Forelimb muscle (tissue), 1 donor: ENCODE measurements around the gene PPP1R12C. TPM values are rescaled to one million over a fixed set of nuclear protein-coding genes. Genes with fewer than 3 reads are reported as not detected.
"Not testable (repeated sequence)": the region's sequence is repeated elsewhere in the genome, so short reads cannot be mapped to it uniquely, and the experiment has no call there.

Source experiments
- DNase-seq: peaks from one replicate; pipeline ENCODE4 v3.0.0-alpha.2; 2013; ENCODE audit warnings: low read depth
- polyA plus RNA-seq: library from polyadenylated mRNA; unstranded; fragments of 120-200 nt; gene quantifications from one replicate; pipeline ENCODE4 v1.2.1, GENCODE V29; 2013; ENCODE audit not compliant: insufficient read length

Gene PPP1R12C
- 78.0 TPM for polyA plus RNA-seq

DNA sequence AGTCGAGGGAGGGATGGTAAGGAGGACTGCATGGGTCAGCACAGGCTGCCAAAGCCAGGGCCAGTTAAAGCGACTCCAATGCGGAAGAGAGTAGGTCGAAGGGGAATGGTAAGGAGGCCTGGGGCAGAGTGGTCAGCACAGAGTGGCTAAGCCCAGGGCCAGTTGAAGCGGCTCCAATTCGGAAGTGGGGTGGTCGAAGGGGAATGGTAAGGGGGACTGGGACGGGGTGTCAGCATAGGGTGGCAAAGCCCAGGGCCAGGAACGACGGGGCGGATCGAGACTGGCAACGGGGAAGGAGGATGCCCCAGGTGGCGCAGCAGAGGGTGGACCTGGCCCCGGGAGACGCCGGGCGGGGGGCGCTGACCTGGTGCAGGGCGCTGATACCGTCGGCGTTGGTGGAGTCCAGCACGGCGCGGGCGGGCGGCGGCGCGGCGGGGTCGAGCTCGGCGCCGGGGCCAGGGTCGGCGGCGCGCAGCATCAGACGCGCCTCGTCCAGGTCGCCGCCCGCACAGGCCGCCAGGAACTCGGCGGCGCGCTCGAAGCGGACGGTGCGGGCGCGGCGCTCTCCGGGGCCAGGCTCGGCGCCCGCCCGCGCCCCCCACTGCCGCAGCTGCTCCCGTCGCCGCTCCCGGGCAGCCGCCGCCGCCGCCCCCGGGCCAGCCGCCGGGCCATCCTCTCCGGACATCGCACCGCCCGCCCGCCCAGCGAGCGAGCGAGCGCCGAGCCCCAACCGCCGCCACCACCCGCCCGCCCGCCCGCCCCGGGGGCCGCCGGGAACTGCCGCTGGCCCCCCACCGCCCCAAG lies at the start of gene PPP1R12C:
PPP1R12C (minus strand) TSS at position 779 of the 804 bp plus-strand sequence; CDS start at position 685, 94 bp downstream.
- no peak for DNase-seq

DNA sequence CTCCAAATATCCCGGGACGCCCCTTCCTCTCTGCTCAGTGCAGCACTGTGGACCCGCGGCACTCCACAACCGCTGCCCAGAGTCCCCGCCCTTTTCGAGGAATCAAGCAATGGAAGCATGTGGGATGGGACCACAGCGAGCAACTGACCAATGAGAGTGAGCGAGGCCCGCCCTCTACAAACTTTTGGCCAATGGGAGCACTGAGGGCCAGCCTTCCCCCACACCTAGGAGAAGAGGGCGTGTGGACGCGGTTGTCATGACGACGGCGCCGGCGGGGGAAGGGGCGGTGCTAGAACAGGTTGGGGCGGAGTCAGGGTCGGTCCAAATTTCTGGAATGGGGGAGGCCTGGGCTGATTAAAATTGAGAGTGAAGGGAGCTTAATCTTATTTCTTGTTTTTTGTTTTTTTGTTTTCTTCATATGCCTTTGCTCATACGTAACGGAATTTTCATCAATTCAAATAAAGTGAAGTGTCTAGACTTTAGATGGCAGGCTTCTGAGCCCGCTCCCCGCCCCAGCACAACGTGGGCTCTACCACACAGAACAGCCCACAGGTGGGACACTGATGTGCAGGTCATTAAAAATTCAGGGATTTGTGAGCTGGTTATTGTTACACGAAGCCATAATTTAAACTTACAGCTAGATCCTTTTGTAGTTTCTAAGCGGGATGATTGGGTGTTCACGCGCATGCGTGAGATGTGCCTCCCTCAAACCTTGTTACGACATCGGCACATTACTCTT lies 49.3 kb upstream of the PPP1R12C start, which contains the start of gene DNAAF3:
DNAAF3 (minus strand) TSS at position 84 of the 739 bp plus-strand sequence. CDS start 200 bp downstream, outside the sequence.
- DNase-seq, result peak; percentile 44

DNA sequence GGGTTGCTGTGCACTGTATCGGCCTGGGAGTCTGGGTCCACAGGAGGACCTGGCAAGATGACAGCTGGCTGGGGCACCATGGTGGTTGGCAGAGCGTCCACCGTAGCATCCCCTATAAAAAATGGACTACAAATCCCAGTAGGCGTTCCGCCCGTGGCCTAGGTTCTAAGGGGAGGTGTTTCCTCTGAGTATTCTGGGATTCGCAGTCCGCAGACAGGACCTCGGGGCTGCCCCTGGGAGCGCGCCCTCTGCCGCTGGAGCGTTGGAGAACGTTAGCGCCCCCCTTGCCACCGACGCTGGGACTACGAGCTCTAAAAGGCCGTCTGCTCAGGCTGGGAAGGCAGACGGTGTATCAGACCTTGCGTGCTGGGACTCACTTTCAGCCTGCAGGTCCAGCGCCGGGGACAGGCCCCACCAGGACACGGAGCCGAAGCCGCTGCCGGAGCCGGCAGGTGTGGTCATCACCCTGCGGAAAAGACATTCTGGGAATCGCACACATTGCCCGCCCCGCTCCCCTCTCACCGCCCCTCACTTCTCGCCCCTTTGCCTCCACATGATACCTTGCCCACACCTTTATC lies 48.6 kb upstream of the PPP1R12C start:
- no peak for DNase-seq

DNA sequence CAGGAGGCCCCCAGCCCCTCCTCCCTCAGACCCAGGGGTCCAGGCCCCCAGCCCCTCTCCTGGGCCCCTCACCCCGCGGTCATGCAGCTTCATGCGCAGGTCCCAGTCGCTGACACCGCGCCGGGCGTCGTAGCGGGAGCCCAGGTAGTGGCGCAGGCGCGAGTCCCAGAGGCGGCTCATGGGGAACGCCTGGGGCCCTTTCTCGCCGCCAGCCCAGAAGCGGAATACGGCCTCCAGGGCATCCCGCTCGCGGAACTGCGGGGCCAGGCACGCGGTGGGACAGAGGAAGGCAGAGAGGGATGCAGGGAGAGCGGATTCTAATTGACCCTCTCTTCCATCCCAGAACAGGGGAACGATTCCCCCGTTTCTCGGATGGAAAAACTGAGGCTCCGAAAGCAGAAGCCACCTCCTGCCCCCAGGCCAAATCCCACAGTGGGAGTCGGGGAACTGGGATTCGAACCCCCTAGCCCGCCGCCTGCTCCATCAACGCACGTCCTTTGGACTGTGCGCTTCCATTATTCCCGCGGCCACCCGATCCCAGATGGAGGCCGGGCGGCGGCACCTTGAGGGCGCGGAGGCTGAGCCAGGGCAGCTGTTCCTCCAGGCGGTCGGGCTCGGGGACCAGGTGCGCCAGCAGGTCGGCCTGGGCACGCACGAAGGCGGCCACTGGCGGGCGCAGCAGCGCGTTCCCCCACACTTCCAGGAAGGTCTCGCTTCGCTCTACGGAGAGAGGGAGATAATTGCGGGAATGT lies 44.3 kb upstream of the PPP1R12C start:
- no peak for DNase-seq

DNA sequence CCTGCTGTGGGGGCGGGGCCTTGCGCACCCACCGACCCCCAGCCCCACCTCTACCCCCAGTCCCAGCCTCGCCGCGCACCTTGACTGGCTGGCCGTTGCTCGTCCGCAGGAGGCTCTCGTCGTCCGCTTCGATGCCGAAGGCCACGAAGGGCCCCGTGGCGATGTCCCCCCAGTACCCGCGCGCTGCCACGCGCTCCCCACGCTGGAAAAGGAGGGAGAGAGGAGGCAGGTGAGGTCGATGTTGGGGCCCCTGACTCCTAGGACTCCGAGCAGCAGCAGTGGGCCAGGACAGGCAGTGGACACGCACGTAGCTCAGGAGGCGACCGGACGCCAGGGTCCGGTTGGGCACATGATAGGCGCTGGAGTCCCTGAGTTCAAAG lies 43.5 kb upstream of the PPP1R12C start:
- no peak for DNase-seq

DNA sequence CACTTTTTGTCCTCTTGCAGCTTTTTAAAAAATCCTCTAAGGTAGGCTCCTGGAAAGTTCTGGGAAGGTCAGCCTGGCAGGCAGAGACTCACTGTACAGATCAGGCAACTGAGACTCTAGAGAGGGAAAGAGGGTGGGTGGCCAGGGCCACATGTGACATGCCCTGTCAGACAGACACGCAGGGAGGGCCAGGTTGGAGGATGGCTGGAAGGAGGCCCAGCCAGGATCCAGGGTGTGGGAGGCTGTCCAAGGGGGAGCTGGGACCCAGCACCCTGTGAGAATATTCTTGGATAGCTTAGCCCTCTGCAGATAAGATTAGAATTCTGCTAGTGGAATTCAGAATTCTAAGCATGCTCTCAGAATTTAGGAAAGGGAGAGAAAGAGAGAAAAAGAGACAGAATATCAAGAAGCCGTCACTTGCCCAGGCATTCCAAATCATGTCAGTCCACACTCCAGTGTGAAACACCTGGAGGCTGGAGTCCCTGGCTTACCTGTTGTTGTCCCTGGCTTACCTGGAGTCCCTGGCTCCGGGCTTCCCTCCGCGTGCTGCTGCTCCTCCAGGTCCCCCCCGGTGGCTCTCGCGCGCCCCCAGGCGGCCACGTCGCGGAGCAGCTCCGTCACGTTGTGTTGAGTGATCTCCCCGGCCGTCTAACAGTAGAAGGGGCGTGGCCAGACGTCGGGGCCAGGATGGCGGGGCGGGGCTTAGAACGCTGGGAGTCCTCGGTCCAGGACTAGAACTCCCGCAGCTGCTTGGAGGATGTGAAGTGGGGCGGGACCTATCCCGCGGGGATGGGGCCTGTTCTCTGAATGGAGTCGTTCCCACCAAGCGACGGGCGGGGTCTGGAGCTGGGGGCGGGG lies 42.9 kb upstream of the PPP1R12C start:
- no peak for DNase-seq

DNA sequence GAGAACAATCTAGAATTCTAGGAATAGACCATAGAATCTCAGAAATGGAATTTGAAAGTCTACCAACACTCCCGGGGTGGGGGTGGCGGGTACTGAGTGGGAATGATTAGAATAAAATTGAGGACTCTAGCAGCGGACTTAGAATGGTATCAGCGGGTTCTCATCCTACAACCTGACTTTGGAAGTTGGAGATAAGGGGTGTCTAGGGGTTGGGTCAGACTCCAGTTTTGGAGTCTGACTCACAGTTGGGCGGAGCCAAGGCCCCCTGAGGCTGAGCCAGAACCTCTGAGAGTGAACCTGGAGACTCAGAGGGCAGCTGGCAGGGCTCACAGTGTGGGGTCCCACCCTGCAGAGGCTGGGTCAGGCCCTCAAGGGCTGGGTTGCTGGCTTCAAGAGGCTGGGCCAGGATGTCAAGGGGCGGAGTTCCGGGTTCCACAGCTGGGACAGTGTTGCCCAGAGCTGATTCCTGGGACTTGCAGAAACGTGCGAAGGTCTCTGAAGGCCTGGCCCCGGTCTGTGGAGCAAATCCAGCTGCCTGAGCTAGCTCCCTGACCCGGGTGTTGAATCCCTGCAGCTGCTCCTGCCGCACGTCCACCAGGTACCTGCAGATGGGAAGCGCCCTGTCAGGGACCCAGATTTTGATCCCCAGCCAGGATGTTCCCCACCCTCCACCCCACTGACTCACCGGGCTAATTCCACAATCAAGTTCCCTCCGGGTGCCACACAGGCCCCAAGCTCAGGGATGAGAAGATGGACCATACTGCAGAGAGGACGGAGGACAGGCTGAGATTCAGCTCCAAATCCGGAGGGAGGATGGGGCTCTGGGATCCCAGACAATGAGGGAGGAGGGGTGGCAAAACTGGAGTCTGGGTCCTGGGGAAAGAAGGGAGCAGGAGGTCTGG lies 41.7 kb upstream of the PPP1R12C start:
- DNase-seq, result no peak

DNA sequence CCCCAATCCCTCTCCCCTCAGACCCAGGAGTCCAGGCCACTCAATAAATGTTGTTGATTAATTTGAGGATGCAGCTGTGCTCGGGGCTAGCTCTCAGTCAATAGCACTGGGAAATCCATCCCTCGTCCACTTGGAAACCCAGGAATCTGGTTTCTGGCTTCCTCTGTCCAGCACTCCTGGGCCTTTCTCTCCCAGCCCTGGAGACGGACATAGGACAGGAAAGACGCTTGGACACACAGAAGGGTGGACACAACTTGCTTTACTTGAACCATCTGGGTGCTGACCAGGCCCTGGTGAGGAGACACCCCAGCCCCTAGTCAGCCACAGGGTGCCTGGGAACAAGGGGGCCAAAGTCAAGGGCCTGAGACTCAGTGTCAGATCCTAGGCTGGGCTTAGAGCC lies 41.0 kb upstream of the PPP1R12C start:
- no peak for DNase-seq

DNA sequence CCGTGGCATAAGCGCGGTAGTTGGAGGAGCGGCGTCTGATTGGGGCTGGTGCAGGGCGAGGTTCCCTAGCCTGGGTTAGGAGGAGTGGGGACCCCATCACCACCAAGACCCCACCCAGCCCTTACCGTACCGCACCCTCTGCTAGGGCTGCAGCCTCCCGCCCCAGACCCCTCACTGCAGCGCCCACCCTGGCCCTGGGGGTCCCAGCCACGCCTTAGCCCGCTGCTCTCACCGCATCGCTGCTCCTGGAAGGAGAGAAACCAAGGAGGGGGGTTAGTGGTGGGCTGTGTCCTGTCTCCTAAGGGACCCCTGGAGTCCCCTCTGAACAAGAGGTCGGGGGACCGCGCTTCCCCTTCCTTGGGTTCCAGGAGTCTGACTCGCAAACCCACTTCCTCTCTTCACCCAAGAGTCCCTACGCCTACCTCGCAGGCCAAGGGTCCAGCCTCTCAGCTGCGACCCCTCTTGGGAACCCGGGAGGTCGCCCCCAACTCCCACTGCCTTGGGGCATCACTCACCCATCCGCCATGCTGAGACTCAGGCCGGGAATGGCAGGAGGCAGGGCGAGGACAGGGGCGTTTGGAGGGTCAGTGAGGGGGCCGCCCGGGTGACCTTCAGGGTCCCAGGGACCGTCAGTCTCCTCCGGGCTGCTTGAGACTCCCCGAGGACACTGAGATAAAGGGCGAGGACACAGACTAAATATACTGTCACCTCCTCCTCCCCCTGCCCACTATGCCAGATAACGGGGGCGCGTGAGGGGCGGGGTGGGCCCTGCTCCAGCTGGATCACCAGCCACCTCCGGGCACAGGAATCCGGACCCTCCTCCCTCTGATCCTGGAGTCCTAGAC lies 39.8 kb upstream of the PPP1R12C start, which contains the start of gene TNNI3:
TNNI3 (minus strand) TSS at position 669 of the 845 bp plus-strand sequence; CDS start at position 526, 143 bp downstream.
- DNase-seq, result no peak

DNA sequence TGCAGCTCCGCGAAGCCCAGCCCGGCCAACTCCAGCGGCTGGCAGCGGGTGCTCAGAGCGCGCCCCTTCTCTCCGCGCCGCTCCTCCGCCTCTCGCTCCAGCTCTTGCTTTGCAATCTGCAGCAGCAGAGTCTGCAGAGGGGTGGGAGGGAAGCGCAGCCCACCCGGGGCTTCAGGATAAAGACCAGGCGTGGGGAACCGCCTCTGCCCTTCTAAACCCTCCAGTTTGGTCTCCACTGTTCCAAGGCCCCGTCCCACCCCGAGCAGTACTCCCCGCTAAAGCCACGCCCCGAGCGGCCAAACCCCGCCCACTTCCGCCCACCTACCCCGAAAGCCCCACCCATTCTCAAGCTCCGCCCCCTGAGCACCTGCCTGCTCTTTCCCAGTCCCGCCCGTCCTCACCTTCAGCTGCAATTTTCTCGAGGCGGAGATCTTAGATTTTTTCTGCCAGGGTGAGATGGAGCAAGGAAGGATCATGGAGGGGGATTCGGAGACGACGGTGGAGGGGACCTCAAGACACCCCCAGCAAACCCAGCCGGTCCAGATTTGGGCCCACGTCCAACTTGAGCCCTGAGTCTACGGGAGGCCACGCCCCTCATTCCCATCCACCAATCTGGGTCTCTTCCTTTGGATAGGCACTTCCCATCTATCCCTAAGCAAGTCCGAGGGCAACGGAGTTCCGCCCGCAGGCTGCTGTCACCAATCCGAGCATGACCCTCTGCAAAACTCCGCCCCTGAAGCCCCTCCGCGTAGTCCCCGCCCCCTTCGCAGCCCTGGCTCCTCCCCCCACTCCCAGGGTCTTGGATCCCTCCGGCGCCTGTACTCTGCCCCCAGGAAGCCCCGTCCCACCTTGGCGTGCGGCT lies 39.0 kb upstream of the PPP1R12C start:
- no peak for DNase-seq

DNA sequence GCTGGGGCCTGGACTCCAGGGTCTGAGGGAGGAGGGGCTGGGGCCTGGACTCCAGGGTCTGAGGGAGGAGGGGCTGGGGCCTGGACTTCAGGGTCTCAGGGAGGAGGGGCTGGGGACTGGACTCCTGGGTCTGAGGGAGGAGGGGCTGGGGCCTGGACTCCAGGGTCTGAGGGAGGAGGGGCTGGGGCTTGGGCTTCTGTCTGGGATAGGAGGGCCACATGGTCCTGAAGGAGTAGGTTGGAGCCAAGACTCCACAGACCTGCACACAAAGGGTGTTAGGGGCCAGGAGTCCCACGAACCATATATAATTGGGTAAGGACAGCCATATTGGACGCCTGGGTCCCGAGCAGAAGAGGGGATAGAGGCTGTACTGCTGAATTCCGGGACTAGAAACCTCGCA lies 38.3 kb upstream of the PPP1R12C start:
- DNase-seq, result not testable (repeated sequence)

DNA sequence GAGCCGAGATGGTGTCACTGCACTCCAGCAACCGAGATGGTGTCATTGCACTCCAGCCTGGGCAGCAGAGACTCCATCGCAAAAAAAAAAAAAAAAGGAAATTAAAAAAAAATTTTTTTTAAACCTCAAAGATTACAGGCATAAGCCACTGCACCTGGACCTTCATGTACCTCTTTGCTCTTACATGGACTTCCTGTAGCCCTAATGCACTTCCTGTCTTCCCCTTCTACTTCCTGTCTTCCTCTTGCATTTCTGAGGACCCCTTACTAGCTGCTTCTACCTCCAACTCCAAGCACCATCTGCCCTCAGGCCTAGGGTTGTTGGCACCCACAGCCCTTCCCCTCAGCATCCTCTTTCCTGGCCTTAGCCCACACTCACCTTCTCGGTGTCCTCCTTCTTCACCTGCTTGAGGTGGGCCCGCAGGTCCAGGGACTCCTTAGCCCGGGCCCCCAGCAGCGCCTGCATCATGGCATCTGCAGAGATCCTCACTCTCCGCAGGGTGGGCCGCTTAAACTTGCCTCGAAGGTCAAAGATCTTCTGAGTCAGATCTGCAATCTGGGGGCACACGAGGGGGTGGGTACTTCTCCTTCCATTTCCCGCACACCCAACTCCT lies 36.3 kb upstream of the PPP1R12C start:
- DNase-seq, result no peak

DNA sequence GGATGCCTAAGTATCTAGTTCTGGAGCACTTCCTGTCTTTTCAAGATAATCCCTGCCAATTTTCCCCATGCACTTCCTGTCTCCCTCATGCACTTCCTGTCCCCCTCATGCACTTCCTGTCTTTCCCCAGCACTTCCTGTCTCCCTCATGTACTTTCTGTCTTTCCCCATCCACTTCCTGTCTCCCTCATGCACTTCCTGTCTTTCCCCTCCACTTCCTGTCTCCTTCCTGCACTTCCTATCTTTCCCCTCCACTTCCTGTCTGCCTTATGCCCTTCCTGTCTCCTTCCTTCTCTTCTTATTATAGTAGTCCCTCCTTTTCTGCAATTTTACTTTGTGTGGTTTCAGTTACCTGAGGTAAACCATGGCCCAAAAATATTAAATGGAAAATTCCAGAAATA lies 34.6 kb upstream of the PPP1R12C start:
- DNase-seq, result no peak

DNA sequence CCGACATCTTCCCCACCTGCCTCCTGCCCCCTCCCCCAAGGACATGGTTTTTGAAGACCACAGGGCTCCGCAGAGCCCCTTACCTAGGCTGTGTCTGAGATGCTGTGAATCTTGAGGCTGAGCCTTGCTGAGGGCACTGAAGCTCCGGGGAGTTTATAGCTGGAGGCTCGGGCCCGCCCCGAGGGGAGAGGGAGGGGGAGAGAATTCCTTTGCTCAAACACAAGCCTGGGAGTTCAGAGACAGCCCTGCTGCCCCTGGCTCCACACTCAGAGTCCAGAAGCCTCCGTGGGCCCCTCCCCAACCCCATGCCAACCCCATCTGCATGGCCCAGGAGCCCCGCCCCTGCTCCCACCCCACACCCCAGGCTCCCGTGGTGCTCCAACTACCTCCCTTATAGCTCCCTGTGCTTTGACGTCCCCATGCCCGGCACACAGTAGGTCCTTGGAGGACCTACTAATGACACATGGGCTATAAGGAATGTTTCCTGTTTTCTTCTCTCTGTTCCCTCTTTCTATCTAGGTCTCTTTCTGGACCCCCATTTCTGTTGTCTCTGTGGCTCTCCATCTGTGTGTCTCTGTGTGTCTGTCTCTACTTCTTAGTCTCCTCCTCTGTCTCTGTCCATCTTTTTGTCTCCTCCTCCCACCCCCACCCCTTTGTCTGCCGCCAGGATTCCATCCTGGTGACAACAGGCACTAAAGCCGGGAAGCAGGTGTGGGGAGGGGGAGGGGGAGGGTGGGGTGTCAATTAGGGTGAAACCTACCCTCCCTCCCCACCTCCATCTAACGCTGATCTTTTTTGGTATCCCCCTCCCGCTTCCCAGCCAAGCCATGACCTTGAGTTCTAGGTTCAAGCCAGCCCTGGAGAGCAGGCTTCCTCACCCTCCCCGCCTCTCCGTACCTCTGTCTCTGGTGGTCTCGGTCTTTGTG lies 31.9 kb upstream of the PPP1R12C start, which contains the start of gene TNNT1:
TNNT1 (minus strand) TSS at position 129 of the 926 bp plus-strand sequence. CDS start 2,049 bp downstream, outside the sequence.
- no peak for DNase-seq

DNA sequence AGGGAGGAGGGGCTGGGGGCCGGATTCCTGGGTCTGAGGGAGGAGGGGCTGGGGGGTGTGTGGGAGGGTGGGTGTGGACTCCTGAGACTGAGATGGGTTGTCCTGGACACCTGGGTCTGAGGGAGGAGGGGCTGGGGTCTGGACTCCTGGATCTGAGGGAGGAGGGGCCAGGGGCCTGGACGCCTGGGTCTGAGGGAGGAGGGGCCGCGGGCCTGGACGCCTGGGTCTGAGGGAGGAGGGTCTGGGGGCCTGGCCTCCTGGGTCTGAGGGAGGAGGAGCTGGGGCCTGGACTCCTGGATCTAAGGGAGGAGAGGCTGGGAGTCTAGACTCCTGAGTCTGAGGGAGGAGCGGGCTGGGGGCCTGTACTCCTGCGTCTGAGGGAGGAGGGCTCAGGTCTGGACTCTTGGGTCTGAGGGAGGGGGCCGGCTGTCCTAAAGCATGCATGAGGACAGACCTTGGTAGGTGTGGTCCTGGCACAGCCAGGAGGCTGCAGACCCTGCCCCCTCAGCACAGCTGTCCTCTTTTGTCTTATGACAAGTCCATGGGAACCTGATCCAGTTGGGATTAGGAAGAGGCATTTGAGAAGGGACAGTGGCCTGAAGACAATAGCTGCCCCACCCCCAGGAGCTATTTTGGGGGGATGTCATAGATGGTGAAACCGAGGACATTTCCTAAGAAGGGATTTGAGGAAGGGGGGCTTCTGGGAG lies 30.3 kb upstream of the PPP1R12C start:
- no peak for DNase-seq
